ENCODE measurements around the gene DGKQ.

Gene DGKQ

DNA sequence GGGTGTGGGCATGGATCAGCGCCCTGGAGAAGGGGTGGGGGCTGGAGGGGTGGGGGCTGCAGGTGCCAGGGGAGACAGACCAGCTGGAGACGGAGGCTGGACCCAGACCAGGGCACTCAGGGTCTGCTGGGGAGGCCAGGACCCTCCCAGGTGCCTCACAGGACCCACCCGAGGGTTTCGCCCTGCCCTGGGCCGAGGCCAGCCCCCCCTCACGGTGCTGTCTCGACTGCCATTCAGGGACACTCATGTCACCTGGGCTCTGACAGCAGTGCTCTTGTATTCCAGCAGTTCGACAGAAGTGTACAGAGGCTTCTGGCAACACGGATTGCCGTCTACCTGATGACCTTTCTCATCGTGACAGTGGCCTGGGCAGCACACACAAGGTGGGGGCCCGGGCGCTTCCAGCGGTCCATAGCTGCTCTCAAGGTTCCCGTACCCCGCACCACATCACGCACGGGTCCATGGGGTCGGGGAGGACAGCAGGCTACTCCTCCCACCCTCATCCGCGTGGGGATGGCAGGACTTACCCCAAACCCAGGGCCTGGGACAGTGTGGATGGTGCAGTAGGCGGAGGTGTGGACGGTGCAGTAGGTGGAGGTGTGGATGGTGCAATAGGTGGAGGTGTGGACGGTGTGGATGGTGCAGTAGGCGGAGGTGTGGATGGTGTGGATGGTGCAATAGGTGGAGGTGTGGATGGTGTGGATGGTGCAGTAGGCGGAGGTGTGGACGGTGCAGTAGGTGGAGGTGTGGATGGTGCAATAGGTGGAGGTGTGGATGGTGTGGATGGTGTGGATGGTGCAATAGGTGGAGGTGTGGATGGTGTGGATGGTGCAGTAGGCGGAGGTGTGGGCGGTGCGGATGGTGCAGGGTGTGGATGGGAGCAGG lies 23.0 kb downstream of the DGKQ start:
- H3K27ac ChIP-seq: no peak overlapping the region
- H3K27me3 ChIP-seq: no peaks in the 10 kb centered on the region
- DNase-seq: peak; percentile 12 to 40
- H3K9me3 ChIP-seq: no peaks in the 10 kb centered on the region
- TF ChIP-seq, protein P1, sequence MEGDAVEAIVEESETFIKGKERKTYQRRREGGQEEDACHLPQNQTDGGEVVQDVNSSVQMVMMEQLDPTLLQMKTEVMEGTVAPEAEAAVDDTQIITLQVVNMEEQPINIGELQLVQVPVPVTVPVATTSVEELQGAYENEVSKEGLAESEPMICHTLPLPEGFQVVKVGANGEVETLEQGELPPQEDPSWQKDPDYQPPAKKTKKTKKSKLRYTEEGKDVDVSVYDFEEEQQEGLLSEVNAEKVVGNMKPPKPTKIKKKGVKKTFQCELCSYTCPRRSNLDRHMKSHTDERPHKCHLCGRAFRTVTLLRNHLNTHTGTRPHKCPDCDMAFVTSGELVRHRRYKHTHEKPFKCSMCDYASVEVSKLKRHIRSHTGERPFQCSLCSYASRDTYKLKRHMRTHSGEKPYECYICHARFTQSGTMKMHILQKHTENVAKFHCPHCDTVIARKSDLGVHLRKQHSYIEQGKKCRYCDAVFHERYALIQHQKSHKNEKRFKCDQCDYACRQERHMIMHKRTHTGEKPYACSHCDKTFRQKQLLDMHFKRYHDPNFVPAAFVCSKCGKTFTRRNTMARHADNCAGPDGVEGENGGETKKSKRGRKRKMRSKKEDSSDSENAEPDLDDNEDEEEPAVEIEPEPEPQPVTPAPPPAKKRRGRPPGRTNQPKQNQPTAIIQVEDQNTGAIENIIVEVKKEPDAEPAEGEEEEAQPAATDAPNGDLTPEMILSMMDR (IDR thresholded peaks at IDR 0.05): no peak
- intact Hi-C loops (cut with DNase I; ENCODE audit: low total_unique reads): no loop called here
- H3K36me3 ChIP-seq: peaks cover 6 to 44% (median 31%) of the 10 kb centered on the region in 3 donors
- H3K4me1 ChIP-seq: peaks cover 0 to 4% (median 0%) of the 10 kb centered on the region in 4 donors
- no peak overlapping the region for H3K4me3 ChIP-seq

GRCh38 chr4:949656-950055 lies 23.7 kb downstream of the DGKQ start:
- H3K36me3 ChIP-seq: peaks cover 6 to 36% (median 23%) of the 10 kb centered on the region in 3 donors
- H3K4me1 ChIP-seq: peaks cover 0 to 4% (median 0%) of the 10 kb centered on the region in 4 donors
- TF ChIP-seq, protein P1 (IDR thresholded peaks at IDR 0.05): no peak
- H3K27me3 ChIP-seq: no peaks in the 10 kb centered on the region
- DNase-seq: peak; percentile 15 to 39
- no peak overlapping the region for H3K27ac ChIP-seq
- H3K4me3 ChIP-seq: no peak overlapping the region
- intact Hi-C loops (cut with DNase I; ENCODE audit: low total_unique reads): no loop called here
- no peaks in the 10 kb centered on the region for H3K9me3 ChIP-seq

GRCh38 chr4:948936-949300 lies 24.5 kb downstream of the DGKQ start:
- Histone ChIP-seq H3K27me3 (no peaks in the 10 kb centered on the region), H3K36me3 (peaks cover 6 to 29% (median 19%) of the 10 kb centered on the region in 3 donors), H3K9me3 (no peaks in the 10 kb centered on the region), H3K27ac (no peak overlapping the region), H3K4me1 (peaks cover 0 to 4% (median 0%) of the 10 kb centered on the region in 4 donors), H3K4me3 (no peak overlapping the region)
- intact Hi-C loops (cut with DNase I; ENCODE audit: low total_unique reads): no loop called here
- TF ChIP-seq, protein P1 (IDR thresholded peaks at IDR 0.05): no peak
- peak in 1 of 2 donors; percentile 34 for DNase-seq

DNA sequence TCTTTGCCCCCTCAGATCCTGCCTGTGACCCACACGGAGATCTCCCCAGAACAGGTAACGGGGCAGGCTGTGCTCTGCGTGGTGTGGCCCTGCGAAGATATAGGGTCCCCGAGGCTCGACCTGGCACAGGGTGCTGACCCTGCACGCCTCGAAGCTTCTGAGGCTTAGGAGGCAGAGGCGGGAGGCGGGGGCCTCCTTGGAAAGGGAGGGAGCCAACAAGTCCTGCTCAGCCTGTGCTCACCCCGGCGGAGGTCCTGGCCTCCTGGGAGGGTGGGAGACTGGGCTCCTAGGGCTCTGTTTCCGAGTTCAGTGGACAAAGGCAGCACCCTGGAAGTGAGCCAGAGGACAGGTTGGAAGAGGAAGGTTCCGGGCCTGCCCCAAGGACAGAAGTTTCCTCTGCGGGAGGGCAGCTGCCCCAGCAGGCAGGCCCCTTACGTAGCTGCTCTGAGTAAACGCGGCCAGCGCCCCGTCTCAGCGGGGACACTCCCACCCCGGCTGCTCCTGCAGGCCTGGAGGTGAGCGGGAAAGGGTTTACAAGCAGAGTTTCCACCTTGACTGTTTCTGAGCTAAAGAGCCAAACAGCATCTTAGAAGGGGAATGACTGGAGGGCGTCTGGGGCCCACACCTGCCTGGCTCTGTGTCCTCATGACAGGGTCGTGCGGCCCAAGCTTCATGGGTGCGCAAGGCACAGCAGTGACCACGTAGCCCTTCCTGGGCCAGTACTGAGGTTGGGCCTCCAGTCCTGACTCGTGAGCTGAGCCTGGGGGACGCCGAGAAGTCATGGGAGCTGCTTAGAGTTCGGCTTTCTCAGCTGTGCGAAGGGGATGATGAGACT lies 25.1 kb downstream of the DGKQ start:
- H3K4me1 ChIP-seq: peaks cover 0 to 4% (median 0%) of the 10 kb centered on the region in 4 donors
- no peaks in the 10 kb centered on the region for H3K9me3 ChIP-seq
- DNase-seq: peak; percentile 11 to 59
- TF ChIP-seq, protein P1 (IDR thresholded peaks at IDR 0.05): no peak
- H3K36me3 ChIP-seq: peaks cover 6 to 23% (median 13%) of the 10 kb centered on the region in 3 donors
- no peak overlapping the region for H3K4me3 ChIP-seq
- no peak overlapping the region for H3K27ac ChIP-seq
- no peaks in the 10 kb centered on the region for H3K27me3 ChIP-seq
- intact Hi-C loops (cut with DNase I; ENCODE audit: low total_unique reads): no loop called here

DNA sequence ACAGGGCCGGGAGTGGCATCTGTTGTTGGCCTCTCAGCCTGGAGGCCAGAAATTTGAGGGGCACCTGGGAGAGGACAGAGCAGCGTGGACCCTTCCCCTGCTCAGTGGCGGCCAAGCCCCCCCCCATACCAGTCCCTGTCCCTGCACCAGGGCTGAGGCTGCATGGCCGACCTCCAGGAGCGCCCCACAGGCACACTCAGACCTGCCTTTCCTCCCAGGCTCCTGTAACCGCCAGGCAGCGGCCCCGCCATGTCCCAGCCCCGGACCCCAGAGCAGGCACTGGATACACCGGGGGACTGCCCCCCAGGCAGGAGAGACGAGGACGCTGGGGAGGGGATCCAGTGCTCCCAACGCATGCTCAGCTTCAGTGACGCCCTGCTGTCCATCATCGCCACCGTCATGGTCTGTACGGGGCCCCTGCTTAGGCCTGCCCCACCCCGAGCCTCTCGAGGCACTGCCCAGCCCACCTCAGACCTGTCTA lies 25.8 kb downstream of the DGKQ start:
- Histone ChIP-seq H3K9me3 (no peaks in the 10 kb centered on the region), H3K27me3 (no peaks in the 10 kb centered on the region), H3K4me1 (peaks cover 0 to 4% (median 0%) of the 10 kb centered on the region in 4 donors), H3K27ac (no peak overlapping the region), H3K4me3 (no peak overlapping the region), H3K36me3 (peaks cover 0 to 15% (median 6%) of the 10 kb centered on the region in 3 donors)
- intact Hi-C loops (cut with DNase I; ENCODE audit: low total_unique reads): no loop called here
- DNase-seq: peak; percentile 6 to 53
- TF ChIP-seq, protein P1 (IDR thresholded peaks at IDR 0.05): no peak

All from tibial artery (tissue), 4 donors.